ENCODE results near the gene DDOST.

DDOST gene

GRCh38 chr1:20657024-20657423, 4.1 kb downstream of the DDOST start:
- no peak overlapping the region for H3K4me3 ChIP-seq (ENCODE audit: low read depth, low read length)
- DNase-seq (ENCODE audit: low read depth) = no peak
- no peak for TF ChIP-seq CTCF (IDR thresholded peaks at IDR 0.05; ENCODE audit: low read depth, low read length)
- no peak for TF ChIP-seq MYC (IDR thresholded peaks at IDR 0.05; ENCODE audit: low read depth, low read length)
- TF ChIP-seq MAX (IDR thresholded peaks at IDR 0.05; ENCODE audit: low read depth, low read length) = no peak
- TF ChIP-seq POLR2A (IDR thresholded peaks at IDR 0.05; ENCODE audit: extremely low read depth, insufficient read length) = no peak

GRCh38 chr1:20654104-20654690, 7.0 kb downstream of the DDOST start:
- DNase-seq (ENCODE audit: low read depth) = no peak
- no peak overlapping the region for H3K4me3 ChIP-seq (ENCODE audit: low read depth, low read length)
- TF ChIP-seq CTCF (IDR thresholded peaks at IDR 0.05; ENCODE audit: low read depth, low read length) (no peak), POLR2A (IDR thresholded peaks at IDR 0.05; ENCODE audit: extremely low read depth, insufficient read length) (no peak), MAX (IDR thresholded peaks at IDR 0.05; ENCODE audit: low read depth, low read length) (no peak), MYC (IDR thresholded peaks at IDR 0.05; ENCODE audit: low read depth, low read length) (no peak)

GRCh38 chr1:20652300-20652699, 8.9 kb downstream of the DDOST start:
- DNase-seq (ENCODE audit: low read depth) = no peak
- no peak for TF ChIP-seq MYC (IDR thresholded peaks at IDR 0.05; ENCODE audit: low read depth, low read length)
- no peak for TF ChIP-seq CTCF (IDR thresholded peaks at IDR 0.05; ENCODE audit: low read depth, low read length)
- TF ChIP-seq MAX (IDR thresholded peaks at IDR 0.05; ENCODE audit: low read depth, low read length) = no peak
- no peak for TF ChIP-seq POLR2A (IDR thresholded peaks at IDR 0.05; ENCODE audit: extremely low read depth, insufficient read length)
- no peak overlapping the region for H3K4me3 ChIP-seq (ENCODE audit: low read depth, low read length)

GRCh38 chr1:20648946-20649345, 12.2 kb downstream of the DDOST start:
- no peak for DNase-seq (ENCODE audit: low read depth)
- H3K4me3 ChIP-seq (ENCODE audit: low read depth, low read length) = no peak overlapping the region
- no peak for TF ChIP-seq CTCF (IDR thresholded peaks at IDR 0.05; ENCODE audit: low read depth, low read length)
- no peak for TF ChIP-seq POLR2A (IDR thresholded peaks at IDR 0.05; ENCODE audit: extremely low read depth, insufficient read length)
- no peak for TF ChIP-seq MAX (IDR thresholded peaks at IDR 0.05; ENCODE audit: low read depth, low read length)
- no peak for TF ChIP-seq MYC (IDR thresholded peaks at IDR 0.05; ENCODE audit: low read depth, low read length)

GRCh38 chr1:20648438-20648837, 12.7 kb downstream of the DDOST start:
- TF ChIP-seq POLR2A (IDR thresholded peaks at IDR 0.05; ENCODE audit: extremely low read depth, insufficient read length) (no peak), MAX (IDR thresholded peaks at IDR 0.05; ENCODE audit: low read depth, low read length) (no peak), MYC (IDR thresholded peaks at IDR 0.05; ENCODE audit: low read depth, low read length) (no peak), CTCF (IDR thresholded peaks at IDR 0.05; ENCODE audit: low read depth, low read length) (no peak)
- DNase-seq (ENCODE audit: low read depth) = no peak
- H3K4me3 ChIP-seq (ENCODE audit: low read depth, low read length) = no peak overlapping the region
